IMR-90 (cell line): ENCODE results near the gene TJP1. TPM values are rescaled to one million over a fixed set of nuclear protein-coding genes. Genes with fewer than 3 reads are reported as not detected.
"Not testable (repeated sequence)": the region's sequence is repeated elsewhere in the genome, so short reads cannot be mapped to it uniquely, and the experiment has no call there.

ENCODE experiments used
- ATAC-seq: fragments of 200-7000 bp; cut with Tn5 transposase; 2 replicates; pipeline ENCODE4 v1.9.1; 2020; ENCODE audit warnings: low read depth, mild to moderate bottlenecking, moderate library complexity
- BruUV-seq: library from RNA; stranded (reverse); fragments of 400-500 nt; replicated peaks from 2 replicates; lab custom pipeline; 2021; lab: Mats Ljungman, UMichigan
- CTCF ChIA-PET: fragments of 300-600 bp; formaldehyde crosslinking; extraction: SDS; loops from one replicate; lab custom pipeline; 2021; ENCODE audit warnings: antibody characterized with exemption; lab: Yijun Ruan, JAX
- POLR2A ChIA-PET: fragments of 300-600 bp; sonication (Branson Sonifier 250); formaldehyde crosslinking; loops from one replicate; lab custom pipeline; 2022; ENCODE audit warnings: antibody characterized with exemption; ENCODE audit not compliant: unreplicated experiment; lab: Charles Lee
- DNase-seq: peaks from one replicate; pipeline ENCODE4 v3.0.0; 2013
- H2AFZ ChIP-seq: replicated peaks from 2 replicates; pipeline ENCODE3; 2013; ENCODE audit warnings: low read length, mild to moderate bottlenecking; ENCODE audit not compliant: poor library complexity
- H2AK5ac ChIP-seq: 2 replicates; pipeline ENCODE4 v1.6.1; 2013; ENCODE audit warnings: low read depth, low read length, inconsistent platforms
- H2AK9ac ChIP-seq: replicated peaks from 2 replicates; pipeline ENCODE3; 2013; ENCODE audit warnings: mild to moderate bottlenecking, low read depth, low read length, moderate library complexity; ENCODE audit not compliant: poor library complexity
- H2BK120ac ChIP-seq: 2 replicates; pipeline ENCODE4 v1.6.1; 2013; ENCODE audit warnings: low read depth, low read length, inconsistent platforms
- H2BK15ac ChIP-seq: 3 replicates; pipeline ENCODE4 v1.6.1; 2013; ENCODE audit warnings: low read depth, low read length, inconsistent platforms
- H2BK20ac ChIP-seq: 2 replicates; pipeline ENCODE4 v1.6.1; 2013; ENCODE audit warnings: low read depth, mild to moderate bottlenecking, inconsistent platforms, low read length, moderate library complexity
- H2BK5ac ChIP-seq: 2 replicates; pipeline ENCODE4 v1.6.1; 2013; ENCODE audit warnings: mild to moderate bottlenecking, low read depth, low read length, inconsistent platforms; ENCODE audit not compliant: poor library complexity, severe bottlenecking
- H3K14ac ChIP-seq: replicated peaks from 2 replicates; pipeline ENCODE4 v1.6.1; 2013; ENCODE audit warnings: low read depth, low read length, inconsistent platforms
- H3K18ac ChIP-seq: 2 replicates; pipeline ENCODE4 v1.6.1; 2013; ENCODE audit warnings: low read depth, low read length, control low read depth
- H3K23ac ChIP-seq: 2 replicates; pipeline ENCODE4 v1.6.1; 2013; ENCODE audit warnings: low read depth, low read length, inconsistent platforms
- H3K27ac ChIP-seq: 2 replicates; pipeline ENCODE4 v1.5.1; 2013; ENCODE audit warnings: mild to moderate bottlenecking, control low read depth, low read length; ENCODE audit not compliant: insufficient read depth
- H3K27me3 ChIP-seq: 2 replicates; pipeline ENCODE4 v1.6.1; 2013; ENCODE audit warnings: low read length; ENCODE audit not compliant: control insufficient read depth, insufficient read depth
- H3K36me3 ChIP-seq: 2 replicates; pipeline ENCODE4 v1.6.1; 2013; ENCODE audit warnings: low read length, mixed read lengths; ENCODE audit not compliant: control insufficient read depth, insufficient read depth
- H3K4ac ChIP-seq: 2 replicates; pipeline ENCODE4 v1.6.1; 2013; ENCODE audit warnings: low read depth, low read length, inconsistent platforms
- H3K4me1 ChIP-seq: 2 replicates; pipeline ENCODE4 v1.6.1; 2013; ENCODE audit warnings: low read length, mixed read lengths; ENCODE audit not compliant: control insufficient read depth, insufficient read depth
- H3K4me2 ChIP-seq: 2 replicates; pipeline ENCODE4 v1.6.1; 2013; ENCODE audit warnings: low read depth, mild to moderate bottlenecking, control low read depth, low read length, moderate library complexity
- H3K4me3 ChIP-seq: 2 replicates; pipeline ENCODE4 v1.5.1; 2013; ENCODE audit warnings: low read depth, mild to moderate bottlenecking, control low read depth, low read length, moderate library complexity; ENCODE audit not compliant: insufficient read depth
- H3K56ac ChIP-seq: 2 replicates; pipeline ENCODE4 v1.6.1; 2013; ENCODE audit warnings: low read length, inconsistent platforms; ENCODE audit not compliant: insufficient read depth; ENCODE audit errors: extremely low read depth
- H3K79me1 ChIP-seq, 2 experiments: 2 replicates each; pipeline ENCODE4 v1.6.1; 2013; ENCODE audit warnings: low read length in 2 of 2, inconsistent platforms in 1 of 2, low read depth in 1 of 2
- H3K9ac ChIP-seq: 2 replicates; pipeline ENCODE4 v1.6.1; 2013; ENCODE audit warnings: low read depth, low read length, control low read depth
- H3K9me1 ChIP-seq: 2 replicates; pipeline ENCODE4 v1.6.1; 2013; ENCODE audit warnings: low read length, inconsistent platforms; ENCODE audit not compliant: insufficient read depth
- H3K9me3 ChIP-seq: 2 replicates; pipeline ENCODE4 v1.6.1; 2013; ENCODE audit warnings: low read length; ENCODE audit not compliant: control insufficient read depth, insufficient read depth
- H4K20me1 ChIP-seq: 2 replicates; pipeline ENCODE4 v1.6.1; 2013; ENCODE audit warnings: low read length, inconsistent platforms; ENCODE audit not compliant: insufficient read depth
- H4K5ac ChIP-seq: 2 replicates; pipeline ENCODE4 v1.6.1; 2013; ENCODE audit warnings: mild to moderate bottlenecking, low read depth, low read length, control low read depth
- H4K8ac ChIP-seq, 2 experiments: 2 replicates each; pipeline ENCODE4 v1.6.1; 2013; ENCODE audit warnings: low read depth in 2 of 2, low read length in 2 of 2, control low read depth in 1 of 2, inconsistent platforms in 1 of 2
- H4K91ac ChIP-seq: 2 replicates; pipeline ENCODE4 v1.6.1; 2013; ENCODE audit warnings: low read depth, low read length, inconsistent platforms; ENCODE audit not compliant: insufficient read depth
- NFE2L2 ChIP-seq: fragments of 150-350 bp; IDR thresholded peaks from 2 replicates; pipeline ENCODE4 v1.6.1; 2016; ENCODE audit warnings: low read depth, mild to moderate bottlenecking, low read length
- WGBS, 2 experiments: methylation state at CpG; one replicate each; pipeline versions ENCODE4 v1.1.5 to v1.1.7; 2013; ENCODE audit warnings: missing lambda C conversion rate in 2 of 2; ENCODE audit not compliant: insufficient read length in 1 of 2; ENCODE audit errors: extremely low coverage in 2 of 2; 5-methylcytosine and 5-hydroxymethylcytosine counted together
- dilution Hi-C: fragments of 300-500 bp; cut with HindIII; formaldehyde crosslinking; loops from one replicate; pipeline ENCODE4 v1.14.3; 2018; ENCODE audit warnings: low sequenced_read_pairs; ENCODE audit not compliant: unreplicated experiment
- in situ Hi-C: fragments of 300-500 bp; cut with MboI; formaldehyde crosslinking; loops from 3 replicates; pipeline ENCODE4 v1.14.3; 2019; ENCODE audit warnings: low sequenced_read_pairs, inconsistent platforms, mixed read lengths
- intact Hi-C: fragments of 100-400 bp; cut with micrococcal nuclease; formaldehyde crosslinking; loops from 2 replicates; pipeline ENCODE4 v1.10.0; 2022
- polyA plus RNA-seq, 3 experiments: library from polyadenylated mRNA; depleted of rRNA; stranded (reverse); fragments of >200 nt; gene quantifications; 2 replicates each; pipeline ENCODE4 v1.2.3, GENCODE V29; 2012; ENCODE audit warnings: low replicate concordance in 1 of 3
- total RNA-seq: library from RNA; depleted of rRNA; stranded (reverse); fragments of >200 nt; gene quantifications from 2 replicates; pipeline ENCODE4 v1.2.3, GENCODE V29; 2012

TJP1 gene
- total and polyA plus RNA-seq, 2 of the 4 experiments (the other 2 are of a cell fraction), result 42.2 to 43.4 TPM

- intact Hi-C loops (no loop called here), dilution Hi-C loops (no loop called here), in situ Hi-C loops (no loop called here)
- Histone ChIP-seq H3K4me2 (no peak overlapping the region), H3K27me3 (no peaks in the 10 kb centered on the region), H4K5ac (no peak overlapping the region), H4K20me1 (no peaks in the 10 kb centered on the region; the same call in 1 of the 2 replicates), H2AFZ (no peak overlapping the region), H4K91ac (no peak overlapping the region), H3K9me3 (no peaks in the 10 kb centered on the region), H3K4me1 (0 out of 2 replicates have a peak, but pooled peaks cover 1% of the 10 kb centered on the region), H3K4me3 (no peak overlapping the region), H3K79me1 (peaks cover 31 to 53% of the 10 kb centered on the region in 2 experiments), H3K27ac (no peak overlapping the region), H2AK5ac (no peak overlapping the region), H3K23ac (no peak overlapping the region), H3K4ac (no peak overlapping the region), H2BK20ac (no peak overlapping the region), H2AK9ac (no peak overlapping the region), H3K56ac (no peak overlapping the region), H3K18ac (no peak overlapping the region), H2BK5ac (no peak overlapping the region), H3K14ac (no peak overlapping the region), H2BK120ac (no peak overlapping the region), H2BK15ac (no peak overlapping the region), H3K9me1 (peaks cover 2% of the 10 kb centered on the region; the same call in 1 of the 2 replicates), H3K9ac (no peak overlapping the region), H3K36me3 (peaks cover 20% of the 10 kb centered on the region), H4K8ac (no peak overlapping the region)
- no peak for TF ChIP-seq NFE2L2
- DNase-seq, result no peak
- no TSS peak for BruUV-seq
- WGBS, 2 experiments, result no CpG with 5 or more reads among the region's 5 CpGs
- ATAC-seq, result no peak
- ChIA-PET CTCF (interaction anchor here (1.6 kb wide), 1 partner anchor 169 kb away, joined by 5 read pairs; no protein-coding TSS in a partner anchor), POLR2A (no interaction called here)
Measured at GRCh38 chr15:29756358-29757267, 65.7 kb downstream of the TJP1 start.

GRCh38 chr15:29754009-29754408, 68.3 kb downstream of the TJP1 start:
- WGBS, 2 experiments, result 100% methylated on average over 1 of the region's 2 CpGs; no CpG with 5 or more reads in 1 of the 2 experiments
- dilution Hi-C loops, result not testable (repeated sequence)

More at GRCh38 chr15:29754009-29754408, 68.3 kb downstream of the TJP1 start:
- H4K20me1 ChIP-seq, H4K8ac ChIP-seq, H2AFZ ChIP-seq, H2BK20ac ChIP-seq, H2AK9ac ChIP-seq, H3K56ac ChIP-seq, H3K4ac ChIP-seq, H3K4me2 ChIP-seq, H3K9ac ChIP-seq, H3K14ac ChIP-seq, ATAC-seq, H2BK5ac ChIP-seq, H3K18ac ChIP-seq, H3K9me3 ChIP-seq, CTCF ChIA-PET, H4K91ac ChIP-seq, H3K4me3 ChIP-seq, H3K27me3 ChIP-seq, H3K23ac ChIP-seq, H3K4me1 ChIP-seq, POLR2A ChIA-PET, BruUV-seq, H4K5ac ChIP-seq, H2BK15ac ChIP-seq, in situ Hi-C loops, intact Hi-C loops, H3K9me1 ChIP-seq, DNase-seq, H2BK120ac ChIP-seq, H3K27ac ChIP-seq, H3K36me3 ChIP-seq, H2AK5ac ChIP-seq: not testable (repeated sequence)
- H3K79me1 ChIP-seq, result peaks cover 26 to 62% of the 10 kb centered on the region in 2 experiments
